ENCODE data around the gene TSPAN9. TPM values are rescaled to one million over a fixed set of nuclear protein-coding genes. Genes with fewer than 3 reads are reported as not detected.

TSPAN9 gene
- total RNA-seq, 1 donor from 2014 or later: 5.0 TPM

DNA sequence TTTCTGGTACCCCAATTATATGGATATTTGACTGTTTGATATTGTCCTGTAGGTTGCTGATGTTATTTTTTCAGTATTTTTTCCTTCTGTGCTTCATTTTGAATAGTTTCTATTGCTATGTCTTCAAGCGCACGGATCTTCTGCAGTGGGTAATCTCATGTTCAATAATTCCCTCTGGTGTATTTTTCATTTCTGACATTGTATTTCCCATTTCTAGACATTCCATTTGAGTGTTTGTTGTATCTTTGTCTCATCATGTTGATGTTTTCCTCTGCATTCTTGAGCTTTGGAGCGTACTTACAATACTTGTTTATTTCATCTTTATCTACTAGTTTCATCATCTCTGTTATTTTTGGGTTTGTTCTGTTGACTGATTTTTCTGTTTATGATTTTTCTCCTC is 22.0 kb downstream of the TSPAN9 start:
- no peaks in the 10 kb centered on the region for H3K27me3 ChIP-seq (ENCODE audit: control insufficient read depth, insufficient read depth, low read length)
- DNase-seq (ENCODE audit: low read depth): no peak
- H3K4me3 ChIP-seq (ENCODE audit: low read depth, low read length): no peak overlapping the region
- H3K36me3 ChIP-seq (ENCODE audit: control insufficient read depth, insufficient read depth, low read length): no peaks in the 10 kb centered on the region
- no peak for TF ChIP-seq CTCF (IDR thresholded peaks at IDR 0.05; ENCODE audit: insufficient read depth, low read length, severe bottlenecking)
- FAIRE-seq: no peak

DNA sequence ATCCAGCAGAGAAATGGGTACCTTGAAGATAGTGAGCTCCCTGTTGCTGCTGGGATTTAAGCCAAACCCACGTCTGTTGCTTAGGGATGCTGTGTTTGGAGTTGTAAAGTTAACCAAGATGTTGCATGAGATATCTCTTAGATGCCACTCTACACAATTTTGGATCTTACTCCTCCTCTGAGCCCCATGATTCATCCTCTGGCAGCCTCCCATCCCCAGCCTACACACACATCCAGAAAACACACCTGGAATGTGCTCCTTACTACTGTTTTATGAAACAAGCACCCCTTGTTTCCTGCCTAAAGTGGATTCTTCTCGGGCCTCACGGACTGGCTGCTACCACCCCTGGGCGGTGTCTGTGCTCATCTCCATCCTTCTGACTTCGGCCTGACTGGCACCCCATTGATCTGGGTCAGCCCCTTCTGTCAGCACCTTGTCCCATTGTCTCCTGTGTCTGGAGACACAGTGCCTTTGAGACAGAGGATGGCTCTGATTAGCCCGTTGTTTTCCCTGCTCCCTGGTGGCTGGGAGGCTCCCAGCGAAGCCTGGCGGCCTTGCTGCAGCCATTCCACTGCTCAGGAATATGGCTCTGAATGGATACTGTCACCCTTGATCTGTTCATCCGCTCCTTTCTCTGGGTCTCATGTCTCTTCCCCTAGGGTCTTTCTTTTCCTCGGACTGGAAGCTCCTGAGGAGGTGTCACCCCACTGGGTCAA is 24.3 kb downstream of the TSPAN9 start:
- Histone ChIP-seq H3K4me3 (ENCODE audit: low read depth, low read length) (no peak overlapping the region), H3K36me3 (ENCODE audit: control insufficient read depth, insufficient read depth, low read length) (no peaks in the 10 kb centered on the region), H3K27me3 (ENCODE audit: control insufficient read depth, insufficient read depth, low read length) (no peaks in the 10 kb centered on the region)
- peak; percentile 83 for FAIRE-seq
- no peak for TF ChIP-seq CTCF (IDR thresholded peaks at IDR 0.05; ENCODE audit: insufficient read depth, low read length, severe bottlenecking)
- DNase-seq (ENCODE audit: low read depth): peak; percentile 64

- TF ChIP-seq CTCF (IDR thresholded peaks at IDR 0.05; ENCODE audit: insufficient read depth, low read length, severe bottlenecking): no peak
- DNase-seq (ENCODE audit: low read depth) (no peak), FAIRE-seq (no peak)
- H3K36me3 ChIP-seq (ENCODE audit: control insufficient read depth, insufficient read depth, low read length): no peaks in the 10 kb centered on the region
- no peak overlapping the region for H3K4me3 ChIP-seq (ENCODE audit: low read depth, low read length)
- H3K27me3 ChIP-seq (ENCODE audit: control insufficient read depth, insufficient read depth, low read length): no peaks in the 10 kb centered on the region
These were observed 25.7 kb downstream of the TSPAN9 start for GRCh38 chr12:3102771-3103410.

- TF ChIP-seq CTCF (IDR thresholded peaks at IDR 0.05; ENCODE audit: insufficient read depth, low read length, severe bottlenecking): no peak
- H3K27me3 ChIP-seq (ENCODE audit: control insufficient read depth, insufficient read depth, low read length): no peaks in the 10 kb centered on the region
- H3K4me3 ChIP-seq (ENCODE audit: low read depth, low read length): no peak overlapping the region
- DNase-seq (ENCODE audit: low read depth) (no peak), FAIRE-seq (no peak)
- H3K36me3 ChIP-seq (ENCODE audit: control insufficient read depth, insufficient read depth, low read length): no peaks in the 10 kb centered on the region
These were observed 26.6 kb downstream of the TSPAN9 start for GRCh38 chr12:3103806-3104205.

GRCh38 chr12:3105690-3106479 is 28.7 kb downstream of the TSPAN9 start:
- FAIRE-seq (peak; percentile 70), DNase-seq (ENCODE audit: low read depth) (no peak)
- H3K27me3 ChIP-seq (ENCODE audit: control insufficient read depth, insufficient read depth, low read length): no peaks in the 10 kb centered on the region
- no peak overlapping the region for H3K4me3 ChIP-seq (ENCODE audit: low read depth, low read length)
- no peak for TF ChIP-seq CTCF (IDR thresholded peaks at IDR 0.05; ENCODE audit: insufficient read depth, low read length, severe bottlenecking)
- H3K36me3 ChIP-seq (ENCODE audit: control insufficient read depth, insufficient read depth, low read length): no peaks in the 10 kb centered on the region
